HepG2 (cell line): ENCODE measurements around the gene HIRA. TPM values are rescaled to one million over a fixed set of nuclear protein-coding genes. Genes with fewer than 3 reads are reported as not detected.

Experiments used
- DNMT3B ChIP-seq: conservative IDR thresholded peaks from 2 replicates; pipeline ENCODE4 v1.6.1; 2016; ENCODE audit warnings: missing biosample characterization, control low read depth
- KLF13 ChIP-seq: sonication (generic); formaldehyde crosslinking; IDR thresholded peaks from 2 replicates; pipeline ENCODE4 v1.4.0; 2020; ENCODE audit warnings: mild to moderate bottlenecking, missing genetic modification reagents
- KMT2A ChIP-seq: sonication (generic); formaldehyde crosslinking; IDR thresholded peaks from 2 replicates; pipeline ENCODE4 v1.4.0; 2020; ENCODE audit warnings: missing genetic modification reagents
- MEF2D ChIP-seq: sonication (generic); formaldehyde crosslinking; IDR thresholded peaks from 2 replicates; pipeline ENCODE4 v1.5.1; 2020; ENCODE audit warnings: mild to moderate bottlenecking, missing genetic modification reagents
- NAIF1 ChIP-seq: sonication (generic); formaldehyde crosslinking; IDR thresholded peaks from 2 replicates; pipeline ENCODE4 v1.5.0; 2020; ENCODE audit warnings: mild to moderate bottlenecking, missing genetic modification reagents, borderline replicate concordance
- POGZ ChIP-seq: sonication (generic); formaldehyde crosslinking; IDR thresholded peaks from 2 replicates; pipeline ENCODE4 v1.4.0; 2020; ENCODE audit warnings: mild to moderate bottlenecking, missing genetic modification reagents
- RFX1 ChIP-seq: fragments of 450-650 bp; IDR thresholded peaks from 2 replicates; pipeline ENCODE4 v1.6.1; 2017
- SSRP1 ChIP-seq: IDR thresholded peaks from 2 replicates; pipeline ENCODE4 v1.6.1; 2016; ENCODE audit warnings: control low read depth
- TBP ChIP-seq: sonication (generic); formaldehyde crosslinking; IDR thresholded peaks from 2 replicates; pipeline ENCODE4 v1.5.0; 2020; ENCODE audit warnings: missing genetic modification reagents
- ZEB1 ChIP-seq: IDR thresholded peaks from 2 replicates; pipeline ENCODE4 v1.6.1; 2012; ENCODE audit warnings: mild to moderate bottlenecking, low read depth, inconsistent platforms; ENCODE audit not compliant: insufficient replicate concordance
- ZMYM4 ChIP-seq: sonication (generic); formaldehyde crosslinking; IDR thresholded peaks from 2 replicates; pipeline ENCODE4 v1.8.1; 2023; ENCODE audit warnings: mild to moderate bottlenecking, missing genetic modification reagents
- ZNF333 ChIP-seq: sonication (generic); formaldehyde crosslinking; IDR thresholded peaks from 2 replicates; pipeline ENCODE4 v1.4.0; 2020; ENCODE audit warnings: mild to moderate bottlenecking, missing genetic modification reagents, borderline replicate concordance
- ZNF335 ChIP-seq: sonication (generic); formaldehyde crosslinking; IDR thresholded peaks from 2 replicates; pipeline ENCODE4 v1.4.0; 2020; ENCODE audit warnings: missing genetic modification reagents
- ZNF501 ChIP-seq: sonication (generic); formaldehyde crosslinking; IDR thresholded peaks from 2 replicates; pipeline ENCODE4 v1.5.1; 2020; ENCODE audit warnings: mild to moderate bottlenecking, moderate library complexity, missing genetic modification reagents
- ZNF543 ChIP-seq: sonication (generic); formaldehyde crosslinking; IDR thresholded peaks from 2 replicates; pipeline ENCODE4 v1.4.0; 2020; ENCODE audit warnings: mild to moderate bottlenecking, missing genetic modification reagents
- ZNF550 ChIP-seq: sonication (generic); formaldehyde crosslinking; IDR thresholded peaks from 2 replicates; pipeline ENCODE4 v1.4.0; 2020; ENCODE audit warnings: mild to moderate bottlenecking, missing genetic modification reagents, borderline replicate concordance
- ZNF577 ChIP-seq: sonication (generic); formaldehyde crosslinking; IDR thresholded peaks from 2 replicates; pipeline ENCODE4 v1.4.0; 2020; ENCODE audit warnings: mild to moderate bottlenecking, low read depth, missing genetic modification reagents, borderline replicate concordance
- ZNF724P ChIP-seq: sonication (generic); formaldehyde crosslinking; IDR thresholded peaks from 2 replicates; pipeline ENCODE4 v1.8.0; 2022; ENCODE audit warnings: missing genetic modification reagents, borderline replicate concordance
- polyA plus RNA-seq, 8 experiments: library from polyadenylated mRNA; depleted of rRNA in 3 of 8; stranded (reverse) in 7 of 8; unstranded in 1 of 8; fragments of >200 nt; fragmentation: Illumina TruSeq in 4 of 8; extraction: Trizol in 4 of 8; gene quantifications; 2 replicates each; pipeline versions ENCODE4 v1.2.1 to v1.2.3, GENCODE V29; 2011 to 2016; ENCODE audit warnings: low read depth in 4 of 8, missing spikeins in 1 of 8, mixed read lengths in 1 of 8; ENCODE audit not compliant: insufficient read depth in 1 of 8
- total RNA-seq, 5 experiments: library from RNA; depleted of rRNA; stranded (reverse); fragments of >200 nt; fragmentation: Illumina TruSeq; extraction: Trizol; gene quantifications; 2 replicates each; pipeline ENCODE4 v1.2.3, GENCODE V29; 2016; ENCODE audit warnings: low read depth in 1 of 5
- TF ChIP-seq, protein P1 (sequence below): sonication (generic); formaldehyde crosslinking; IDR thresholded peaks from 2 replicates; pipeline ENCODE4 v1.5.1; 2020; ENCODE audit warnings: mild to moderate bottlenecking, missing genetic modification reagents
- TF ChIP-seq, protein P2 (sequence below): sonication (generic); formaldehyde crosslinking; IDR thresholded peaks from 2 replicates; pipeline ENCODE4 v1.5.0; 2020; ENCODE audit warnings: missing genetic modification reagents
- TF ChIP-seq, protein P3 (sequence below): sonication (generic); formaldehyde crosslinking; conservative IDR thresholded peaks from 2 replicates; pipeline ENCODE4 v1.4.0; 2020; ENCODE audit warnings: missing genetic modification reagents
- TF ChIP-seq, protein P4 (sequence below): sonication (generic); formaldehyde crosslinking; IDR thresholded peaks from 2 replicates; pipeline ENCODE4 v1.5.0; 2020; ENCODE audit warnings: mild to moderate bottlenecking, missing genetic modification reagents

HIRA gene
- total and polyA plus RNA-seq, 2 of the 13 experiments (the other 11 are each of a cell fraction or from before 2014, with no cell fraction given), result 21.5 to 29.2 TPM

DNA sequence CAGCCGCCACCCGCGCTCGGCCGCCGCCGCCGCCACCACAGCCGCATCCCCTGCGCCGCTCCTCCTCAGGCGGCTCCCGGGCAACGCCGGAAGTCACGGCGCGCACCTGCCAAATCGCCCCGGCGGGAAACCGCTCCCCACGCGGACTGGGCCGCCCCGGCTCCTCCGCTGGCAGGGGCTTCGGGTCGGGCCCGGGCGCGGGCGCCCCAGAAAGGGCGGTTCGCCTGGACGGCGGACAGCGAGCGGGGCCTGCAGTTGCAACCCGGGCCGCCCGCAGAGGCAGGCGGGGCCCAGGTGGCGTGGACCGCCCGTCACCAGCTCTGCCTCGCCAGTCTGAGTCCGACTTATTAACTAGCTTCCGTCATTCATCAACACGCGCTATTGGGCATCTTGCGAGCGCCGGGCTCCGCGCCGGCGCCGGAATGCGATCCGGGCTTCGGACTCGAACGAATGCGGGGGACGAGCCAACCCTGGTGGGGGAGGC, at the start of gene HIRA (continued):
- TF ChIP-seq, protein P1, sequence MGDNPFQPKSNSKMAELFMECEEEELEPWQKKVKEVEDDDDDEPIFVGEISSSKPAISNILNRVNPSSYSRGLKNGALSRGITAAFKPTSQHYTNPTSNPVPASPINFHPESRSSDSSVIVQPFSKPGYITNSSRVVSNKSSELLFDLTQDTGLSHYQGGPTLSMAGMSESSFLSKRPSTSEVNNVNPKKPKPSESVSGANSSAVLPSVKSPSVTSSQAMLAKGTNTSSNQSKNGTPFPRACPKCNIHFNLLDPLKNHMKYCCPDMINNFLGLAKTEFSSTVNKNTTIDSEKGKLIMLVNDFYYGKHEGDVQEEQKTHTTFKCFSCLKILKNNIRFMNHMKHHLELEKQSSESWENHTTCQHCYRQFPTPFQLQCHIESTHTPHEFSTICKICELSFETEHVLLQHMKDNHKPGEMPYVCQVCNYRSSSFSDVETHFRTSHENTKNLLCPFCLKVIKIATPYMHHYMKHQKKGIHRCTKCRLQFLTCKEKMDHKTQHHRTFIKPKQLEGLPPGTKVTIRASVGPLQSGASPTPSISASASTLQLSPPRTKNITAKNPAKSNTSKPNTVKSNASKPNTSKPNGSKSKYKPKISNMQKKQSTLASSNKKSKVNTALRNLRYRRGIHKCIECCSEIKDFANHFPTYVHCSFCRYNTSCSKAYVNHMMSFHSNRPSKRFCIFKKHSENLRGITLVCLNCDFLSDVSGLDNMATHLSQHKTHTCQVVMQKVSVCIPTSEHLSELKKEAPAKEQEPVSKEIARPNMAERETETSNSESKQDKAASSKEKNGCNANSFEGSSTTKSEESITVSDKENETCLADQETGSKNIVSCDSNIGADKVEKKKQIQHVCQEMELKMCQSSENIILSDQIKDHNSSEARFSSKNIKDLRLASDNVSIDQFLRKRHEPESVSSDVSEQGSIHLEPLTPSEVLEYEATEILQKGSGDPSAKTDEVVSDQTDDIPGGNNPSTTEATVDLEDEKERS (CRISPR knock-in tag), result no peak
- TF ChIP-seq ZNF543 (CRISPR knock-in tag), result peak; percentile 18; the same call in 1 of the 2 replicates
- TF ChIP-seq ZEB1, result no peak
- no peak for TF ChIP-seq MEF2D (CRISPR knock-in tag)
- TF ChIP-seq, protein P2, sequence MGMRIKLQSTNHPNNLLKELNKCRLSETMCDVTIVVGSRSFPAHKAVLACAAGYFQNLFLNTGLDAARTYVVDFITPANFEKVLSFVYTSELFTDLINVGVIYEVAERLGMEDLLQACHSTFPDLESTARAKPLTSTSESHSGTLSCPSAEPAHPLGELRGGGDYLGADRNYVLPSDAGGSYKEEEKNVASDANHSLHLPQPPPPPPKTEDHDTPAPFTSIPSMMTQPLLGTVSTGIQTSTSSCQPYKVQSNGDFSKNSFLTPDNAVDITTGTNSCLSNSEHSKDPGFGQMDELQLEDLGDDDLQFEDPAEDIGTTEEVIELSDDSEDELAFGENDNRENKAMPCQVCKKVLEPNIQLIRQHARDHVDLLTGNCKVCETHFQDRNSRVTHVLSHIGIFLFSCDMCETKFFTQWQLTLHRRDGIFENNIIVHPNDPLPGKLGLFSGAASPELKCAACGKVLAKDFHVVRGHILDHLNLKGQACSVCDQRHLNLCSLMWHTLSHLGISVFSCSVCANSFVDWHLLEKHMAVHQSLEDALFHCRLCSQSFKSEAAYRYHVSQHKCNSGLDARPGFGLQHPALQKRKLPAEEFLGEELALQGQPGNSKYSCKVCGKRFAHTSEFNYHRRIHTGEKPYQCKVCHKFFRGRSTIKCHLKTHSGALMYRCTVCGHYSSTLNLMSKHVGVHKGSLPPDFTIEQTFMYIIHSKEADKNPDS (CRISPR knock-in tag), result no peak
- no peak for TF ChIP-seq TBP
- TF ChIP-seq KMT2A (CRISPR knock-in tag), result no peak
- no peak for TF ChIP-seq ZMYM4 (CRISPR knock-in tag)
- TF ChIP-seq ZNF577, result no peak
- peak; percentile 62; the same call in 1 of the 2 replicates for TF ChIP-seq ZNF724P (CRISPR knock-in tag)
- no peak for TF ChIP-seq SSRP1 (CRISPR knock-in tag)
- TF ChIP-seq, protein P3, sequence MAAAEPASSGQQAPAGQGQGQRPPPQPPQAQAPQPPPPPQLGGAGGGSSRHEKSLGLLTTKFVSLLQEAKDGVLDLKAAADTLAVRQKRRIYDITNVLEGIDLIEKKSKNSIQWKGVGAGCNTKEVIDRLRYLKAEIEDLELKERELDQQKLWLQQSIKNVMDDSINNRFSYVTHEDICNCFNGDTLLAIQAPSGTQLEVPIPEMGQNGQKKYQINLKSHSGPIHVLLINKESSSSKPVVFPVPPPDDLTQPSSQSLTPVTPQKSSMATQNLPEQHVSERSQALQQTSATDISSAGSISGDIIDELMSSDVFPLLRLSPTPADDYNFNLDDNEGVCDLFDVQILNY, result peak; percentile 51; the same call in 1 of the 2 replicates
- TF ChIP-seq ZNF335, result no peak; the same call in 1 of the 2 replicates
- no peak for TF ChIP-seq DNMT3B (CRISPR knock-in tag)
- no peak; the same call in 1 of the 2 replicates for TF ChIP-seq KLF13 (CRISPR knock-in tag)
- TF ChIP-seq RFX1, result no peak
- TF ChIP-seq ZNF550 (CRISPR knock-in tag), result no peak
- TF ChIP-seq NAIF1 (CRISPR knock-in tag), result no peak
- no peak for TF ChIP-seq ZNF333 (CRISPR knock-in tag)
- TF ChIP-seq, protein P4, sequence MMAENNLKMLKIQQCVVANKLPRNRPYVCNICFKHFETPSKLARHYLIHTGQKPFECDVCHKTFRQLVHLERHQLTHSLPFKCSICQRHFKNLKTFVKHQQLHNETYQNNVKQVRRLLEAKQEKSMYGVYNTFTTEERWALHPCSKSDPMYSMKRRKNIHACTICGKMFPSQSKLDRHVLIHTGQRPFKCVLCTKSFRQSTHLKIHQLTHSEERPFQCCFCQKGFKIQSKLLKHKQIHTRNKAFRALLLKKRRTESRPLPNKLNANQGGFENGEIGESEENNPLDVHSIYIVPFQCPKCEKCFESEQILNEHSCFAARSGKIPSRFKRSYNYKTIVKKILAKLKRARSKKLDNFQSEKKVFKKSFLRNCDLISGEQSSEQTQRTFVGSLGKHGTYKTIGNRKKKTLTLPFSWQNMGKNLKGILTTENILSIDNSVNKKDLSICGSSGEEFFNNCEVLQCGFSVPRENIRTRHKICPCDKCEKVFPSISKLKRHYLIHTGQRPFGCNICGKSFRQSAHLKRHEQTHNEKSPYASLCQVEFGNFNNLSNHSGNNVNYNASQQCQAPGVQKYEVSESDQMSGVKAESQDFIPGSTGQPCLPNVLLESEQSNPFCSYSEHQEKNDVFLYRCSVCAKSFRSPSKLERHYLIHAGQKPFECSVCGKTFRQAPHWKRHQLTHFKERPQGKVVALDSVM (CRISPR knock-in tag), result no peak; the same call in 1 of the 2 replicates
- peak; percentile 12; the same call in 1 of the 2 replicates for TF ChIP-seq POGZ (CRISPR knock-in tag)
- TF ChIP-seq ZNF501 (CRISPR knock-in tag), result no peak
